Tibial nerve (tissue), 4 donors: ENCODE measurements around the gene SPATS2. TPM values are rescaled to one million over a fixed set of nuclear protein-coding genes. Genes with fewer than 3 reads are reported as not detected.

ENCODE experiments used
- DNase-seq, 2 donors: peaks; one replicate each; pipeline ENCODE4 v3.0.0-alpha.2; 2019; ENCODE audit warnings: low spot score in 2 of 2
- H3K27ac ChIP-seq, 4 donors: fragments of 200-600 bp; sonication (generic) in 3 of 4; one replicate each; pipeline ENCODE4 v1.5.1; 2017 to 2019; ENCODE audit warnings: mild to moderate bottlenecking in 1 of 4
- H3K27me3 ChIP-seq, 2 donors: fragments of 200-600 bp; sonication (generic) in 1 of 2; one replicate each; pipeline versions ENCODE4 v1.5.1 to v1.6.0; 2017 to 2019
- H3K36me3 ChIP-seq, 3 donors: fragments of 200-600 bp; sonication (generic); one replicate each; pipeline ENCODE4 v1.5.1; 2018 to 2019
- H3K4me1 ChIP-seq, 4 donors: fragments of 200-600 bp; sonication (generic) in 3 of 4; one replicate each; pipeline ENCODE4 v1.5.1; 2017 to 2019
- H3K4me3 ChIP-seq, 4 donors: fragments of 200-600 bp; sonication (generic) in 3 of 4; one replicate each; pipeline ENCODE4 v1.5.1; 2017 to 2019; ENCODE audit warnings: mild to moderate bottlenecking in 1 of 4, moderate library complexity in 1 of 4
- H3K9me3 ChIP-seq, 4 donors: fragments of 200-600 bp; sonication (generic) in 3 of 4; one replicate each; pipeline ENCODE4 v1.5.1; 2017 to 2019
- EP300 ChIP-seq, 2 donors: sonication (generic); formaldehyde crosslinking; IDR thresholded peaks; one replicate each; pipeline ENCODE4 v1.6.1; 2017; ENCODE audit warnings: antibody characterized with exemption in 2 of 2, mild to moderate bottlenecking in 1 of 2
- POLR2A ChIP-seq, 2 donors: fragments of 450-650 bp; IDR thresholded peaks; one replicate each; pipeline ENCODE4 v1.6.1; 2017; ENCODE audit warnings: antibody characterized with exemption in 2 of 2, mild to moderate bottlenecking in 2 of 2, moderate library complexity in 2 of 2
- WGBS, 2 donors: methylation state at CpG; one replicate each; pipeline ENCODE4 v1.1.5; 2018; 5-methylcytosine and 5-hydroxymethylcytosine counted together
- total RNA-seq, 4 donors: library from RNA; depleted of rRNA; stranded (reverse); fragments of >200 nt; gene quantifications; one replicate each; pipeline ENCODE4 v1.1.0, GENCODE V29; 2016
- TF ChIP-seq, protein P1 (sequence below), 5 experiments: fragments of 200-600 bp in 3 of 5; fragments of 450-650 bp in 2 of 5; sonication (generic) in 3 of 5; IDR thresholded peaks; one replicate each; pipeline ENCODE4 v1.5.1; 2016 to 2019; ENCODE audit warnings: antibody characterized with exemption in 5 of 5, mild to moderate bottlenecking in 3 of 5, moderate library complexity in 2 of 5

The SPATS2 gene
- total RNA-seq, 4 donors from 2014 or later: 5.9 to 14.7 (median 9.8) TPM

DNA sequence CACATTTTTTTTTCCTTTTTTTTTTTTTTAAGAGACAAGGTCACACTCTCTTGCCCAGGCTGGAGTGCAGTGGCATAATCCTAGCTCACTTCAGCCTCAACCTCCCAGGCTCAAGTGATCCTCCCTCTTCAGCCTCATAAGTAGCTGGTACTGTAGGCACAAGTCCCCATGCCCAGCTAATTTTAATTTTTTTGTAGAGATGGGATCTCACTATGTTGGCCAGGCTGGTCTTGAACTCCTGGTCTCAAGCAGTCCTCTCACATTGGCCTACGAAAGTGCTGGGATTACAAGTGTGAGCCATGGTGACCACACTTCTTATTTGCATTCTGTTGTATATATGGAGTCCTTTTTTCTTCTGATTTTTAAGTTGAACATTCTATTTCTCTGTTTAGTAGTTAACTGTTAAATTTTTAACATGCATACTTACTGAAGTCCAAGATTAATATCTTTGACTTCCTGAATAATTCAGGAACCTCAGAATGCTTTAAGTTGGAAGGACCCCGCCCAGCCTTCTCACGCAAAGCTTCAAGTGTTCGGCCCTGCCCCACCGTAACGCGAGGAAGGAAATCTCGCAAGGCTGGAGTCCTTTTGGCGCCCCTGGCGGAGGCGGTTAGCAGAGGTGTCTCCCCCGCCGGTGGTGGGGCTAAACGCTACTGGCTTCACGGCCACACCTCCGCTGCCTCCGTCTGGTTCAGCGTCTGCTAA lies 21.6 kb downstream of the SPATS2 start:
- no peak overlapping the region for H3K4me3 ChIP-seq
- H3K27ac ChIP-seq: no peak overlapping the region
- no peaks in the 10 kb centered on the region for H3K9me3 ChIP-seq
- 75 to 78% methylated on average over 18 of the region's 18 CpGs for WGBS, 2 donors
- TF ChIP-seq POLR2A (IDR thresholded peaks at IDR 0.05) (no peak), EP300 (IDR thresholded peaks at IDR 0.05) (no peak)
- TF ChIP-seq, protein P1, sequence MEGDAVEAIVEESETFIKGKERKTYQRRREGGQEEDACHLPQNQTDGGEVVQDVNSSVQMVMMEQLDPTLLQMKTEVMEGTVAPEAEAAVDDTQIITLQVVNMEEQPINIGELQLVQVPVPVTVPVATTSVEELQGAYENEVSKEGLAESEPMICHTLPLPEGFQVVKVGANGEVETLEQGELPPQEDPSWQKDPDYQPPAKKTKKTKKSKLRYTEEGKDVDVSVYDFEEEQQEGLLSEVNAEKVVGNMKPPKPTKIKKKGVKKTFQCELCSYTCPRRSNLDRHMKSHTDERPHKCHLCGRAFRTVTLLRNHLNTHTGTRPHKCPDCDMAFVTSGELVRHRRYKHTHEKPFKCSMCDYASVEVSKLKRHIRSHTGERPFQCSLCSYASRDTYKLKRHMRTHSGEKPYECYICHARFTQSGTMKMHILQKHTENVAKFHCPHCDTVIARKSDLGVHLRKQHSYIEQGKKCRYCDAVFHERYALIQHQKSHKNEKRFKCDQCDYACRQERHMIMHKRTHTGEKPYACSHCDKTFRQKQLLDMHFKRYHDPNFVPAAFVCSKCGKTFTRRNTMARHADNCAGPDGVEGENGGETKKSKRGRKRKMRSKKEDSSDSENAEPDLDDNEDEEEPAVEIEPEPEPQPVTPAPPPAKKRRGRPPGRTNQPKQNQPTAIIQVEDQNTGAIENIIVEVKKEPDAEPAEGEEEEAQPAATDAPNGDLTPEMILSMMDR (IDR thresholded peaks at IDR 0.05): no peak
- no peaks in the 10 kb centered on the region for H3K36me3 ChIP-seq
- H3K27me3 ChIP-seq: no peaks in the 10 kb centered on the region
- peak in 1 of 2 donors; percentile 15 for DNase-seq
- no peaks in the 10 kb centered on the region for H3K4me1 ChIP-seq

DNA sequence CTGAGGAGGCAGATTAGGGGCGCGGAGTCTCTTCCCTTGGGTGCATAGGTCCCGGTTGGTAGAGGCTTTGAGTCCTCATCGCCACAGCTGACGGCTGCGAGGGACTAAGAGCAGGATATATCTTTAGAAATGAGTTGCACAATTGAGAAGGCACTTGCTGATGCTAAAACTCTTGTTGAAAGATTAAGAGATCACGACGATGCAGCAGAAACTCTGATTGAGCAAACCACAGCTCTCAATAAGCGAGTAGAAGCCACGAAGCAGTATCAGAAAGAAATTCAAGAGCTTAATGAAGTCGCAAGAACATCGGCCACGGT lies 22.1 kb downstream of the SPATS2 start:
- no peak for DNase-seq
- Histone ChIP-seq H3K4me1 (no peaks in the 10 kb centered on the region), H3K27ac (no peak overlapping the region), H3K9me3 (no peaks in the 10 kb centered on the region), H3K4me3 (no peak overlapping the region), H3K27me3 (no peaks in the 10 kb centered on the region), H3K36me3 (no peaks in the 10 kb centered on the region)
- TF ChIP-seq EP300 (IDR thresholded peaks at IDR 0.05) (no peak), POLR2A (IDR thresholded peaks at IDR 0.05) (no peak)
- TF ChIP-seq, protein P1 (IDR thresholded peaks at IDR 0.05): no peak
- 85 to 88% methylated on average over 13 of the region's 13 CpGs for WGBS, 2 donors

DNA sequence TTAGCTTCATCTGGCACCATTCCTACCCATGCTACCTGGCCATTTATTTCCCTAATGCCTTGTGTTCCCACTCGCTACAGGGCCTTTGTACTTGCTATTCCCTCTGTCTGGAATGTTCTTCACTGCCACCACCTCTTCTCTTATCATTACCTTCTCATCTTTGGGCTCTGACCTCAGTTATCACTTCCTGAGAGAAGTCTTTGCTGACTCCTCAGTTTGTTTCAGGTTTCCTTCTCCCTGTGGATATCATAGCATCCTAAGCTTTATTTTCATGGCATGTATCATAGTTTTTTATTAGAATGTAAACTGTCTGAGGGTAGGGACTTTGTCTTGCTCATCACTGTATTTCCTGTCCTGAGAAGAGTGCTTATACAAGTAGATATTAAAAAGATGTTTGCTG lies 29.7 kb downstream of the SPATS2 start:
- no peak overlapping the region for H3K27ac ChIP-seq
- H3K4me3 ChIP-seq: no peak overlapping the region
- TF ChIP-seq, protein P1 (IDR thresholded peaks at IDR 0.05): no peak
- TF ChIP-seq EP300 (IDR thresholded peaks at IDR 0.05) (no peak), POLR2A (IDR thresholded peaks at IDR 0.05) (no peak)
- no peaks in the 10 kb centered on the region for H3K4me1 ChIP-seq
- no peaks in the 10 kb centered on the region for H3K36me3 ChIP-seq
- H3K27me3 ChIP-seq: no peaks in the 10 kb centered on the region
- WGBS, 2 donors: 96 to 100% methylated on average over 1 of the region's 1 CpG
- peaks cover 0 to 3% (median 0%) of the 10 kb centered on the region in 4 donors for H3K9me3 ChIP-seq
- DNase-seq: no peak

DNA sequence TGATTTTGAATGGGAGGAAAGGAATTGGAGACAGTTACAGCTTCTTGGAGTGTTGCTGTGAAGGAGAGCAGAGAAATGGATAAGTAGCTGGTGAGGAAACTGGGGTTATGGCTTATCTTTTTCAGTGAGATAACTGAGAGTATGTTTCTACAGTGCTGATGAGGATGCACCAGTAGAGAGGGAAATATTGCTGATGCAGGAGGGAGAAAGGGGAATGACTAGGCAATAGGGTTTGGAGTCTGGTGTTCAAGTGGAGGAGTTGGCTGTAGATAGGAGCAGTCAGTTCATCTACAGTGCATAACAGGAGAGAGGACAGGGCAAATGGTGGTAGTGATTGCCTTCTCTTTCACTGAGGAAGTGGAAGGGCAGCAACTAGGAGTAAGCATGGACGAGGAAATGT lies 33.0 kb downstream of the SPATS2 start:
- 81 to 85% methylated on average over 1 of the region's 1 CpG for WGBS, 2 donors
- Histone ChIP-seq H3K27ac (no peak overlapping the region), H3K36me3 (no peaks in the 10 kb centered on the region), H3K27me3 (no peaks in the 10 kb centered on the region), H3K4me3 (no peak overlapping the region), H3K9me3 (no peaks in the 10 kb centered on the region), H3K4me1 (no peaks in the 10 kb centered on the region)
- TF ChIP-seq, protein P1 (IDR thresholded peaks at IDR 0.05): no peak
- TF ChIP-seq EP300 (IDR thresholded peaks at IDR 0.05): no peak
- TF ChIP-seq POLR2A (IDR thresholded peaks at IDR 0.05): no peak
- no peak for DNase-seq

DNA sequence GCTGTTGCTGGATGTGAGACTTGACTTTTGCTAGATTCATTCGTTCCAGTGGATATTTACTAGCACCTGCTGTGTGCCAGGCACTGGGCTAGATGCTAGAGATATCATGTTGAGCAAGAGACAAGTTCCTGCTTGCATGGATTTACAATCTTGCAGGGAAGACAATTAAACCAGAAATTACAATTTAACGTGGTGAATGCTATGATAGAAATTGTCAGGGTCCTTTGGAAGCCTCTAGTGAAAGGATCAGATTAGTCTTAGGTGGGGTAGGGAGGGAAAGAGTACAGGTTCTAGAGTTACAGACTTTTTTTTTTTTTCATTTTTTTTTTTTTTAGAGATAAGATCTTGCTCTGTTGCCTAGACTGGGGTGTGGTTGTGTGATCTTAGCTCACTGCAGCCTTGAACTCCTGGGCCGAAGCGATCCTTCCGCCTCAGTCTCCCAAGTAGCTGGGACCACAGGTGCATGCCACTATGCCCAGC lies 36.7 kb downstream of the SPATS2 start:
- Histone ChIP-seq H3K36me3 (no peaks in the 10 kb centered on the region), H3K4me3 (no peak overlapping the region), H3K4me1 (no peaks in the 10 kb centered on the region), H3K9me3 (no peaks in the 10 kb centered on the region), H3K27me3 (no peaks in the 10 kb centered on the region), H3K27ac (no peak overlapping the region)
- TF ChIP-seq, protein P1 (IDR thresholded peaks at IDR 0.05): no peak
- TF ChIP-seq POLR2A (IDR thresholded peaks at IDR 0.05) (no peak), EP300 (IDR thresholded peaks at IDR 0.05) (no peak)
- no peak for DNase-seq
- 88 to 89% methylated on average over 5 of the region's 5 CpGs for WGBS, 2 donors
